SU-DHL-6 (cell line): ENCODE results near the gene PAIP2B.
"Not testable (repeated sequence)": the region's sequence is repeated elsewhere in the genome, so short reads cannot be mapped to it uniquely, and the experiment has no call there.

Experiments
- H2AFZ ChIP-seq: fragments of 200-600 bp; sonication (generic); 2 replicates; pipeline ENCODE4 v1.6.1; 2014; ENCODE audit warnings: low read depth, mild to moderate bottlenecking, moderate library complexity, mixed read lengths, antibody characterized with exemption, low read length; ENCODE audit not compliant: severe bottlenecking
- H3F3A ChIP-seq: fragments of 200-600 bp; shearing (Covaris generic); 2 replicates; pipeline ENCODE4 v1.6.0; 2016; ENCODE audit warnings: antibody characterized with exemption, mild to moderate bottlenecking; ENCODE audit not compliant: insufficient read depth
- H3K27ac ChIP-seq: fragments of 200-600 bp; sonication (generic); 2 replicates; pipeline ENCODE4 v1.5.1; 2016; ENCODE audit warnings: low read depth, mild to moderate bottlenecking, low read length, moderate library complexity, mixed read lengths
- H3K27me3 ChIP-seq: fragments of 200-600 bp; sonication (generic), shearing (Covaris generic); 2 replicates; pipeline ENCODE4 v1.6.0; 2014; ENCODE audit warnings: mild to moderate bottlenecking, low read length
- H3K36me3 ChIP-seq: fragments of 200-600 bp; sonication (generic); 2 replicates; pipeline ENCODE4 v1.6.1; 2014; ENCODE audit warnings: mild to moderate bottlenecking, low read length, mixed read lengths
- H3K4me2 ChIP-seq: fragments of 300-600, 200-600 bp; shearing (Covaris generic), sonication (generic); 2 replicates; pipeline ENCODE4 v1.6.0; 2014; ENCODE audit warnings: low read length, low read depth, mild to moderate bottlenecking; ENCODE audit not compliant: poor library complexity, severe bottlenecking
- H3K4me3 ChIP-seq: fragments of 200-600 bp; sonication (generic); 2 replicates; pipeline ENCODE4 v1.5.1; 2014; ENCODE audit warnings: antibody characterized with exemption, low read length, mild to moderate bottlenecking, mixed read lengths; ENCODE audit not compliant: insufficient read depth, poor library complexity, severe bottlenecking
- H3K79me2 ChIP-seq: fragments of 200-600 bp; sonication (generic); 2 replicates; pipeline ENCODE4 v1.6.1; 2014; ENCODE audit warnings: mild to moderate bottlenecking, low read length, moderate library complexity; ENCODE audit not compliant: insufficient read depth
- H3K9ac ChIP-seq: fragments of 200-600 bp; sonication (generic); 2 replicates; pipeline ENCODE4 v1.7.0; 2014; ENCODE audit warnings: mild to moderate bottlenecking, low read length
- H3K9me2 ChIP-seq: fragments of 200-600 bp; sonication (generic); replicated peaks from 2 replicates; pipeline ENCODE4 v1.6.1; 2014; ENCODE audit warnings: low read length; ENCODE audit not compliant: insufficient read depth
- H3K9me3 ChIP-seq: fragments of 200-600 bp; sonication (generic); 2 replicates; pipeline ENCODE4 v1.6.1; 2014; ENCODE audit warnings: low read length, mixed read lengths; ENCODE audit not compliant: insufficient read depth
- H4K20me1 ChIP-seq: fragments of 200-600 bp; sonication (generic); 2 replicates; pipeline ENCODE4 v1.6.1; 2014; ENCODE audit warnings: low read depth, mild to moderate bottlenecking, antibody characterized with exemption, low read length, moderate library complexity, mixed read lengths
- CTCF ChIP-seq: fragments of 200-600 bp; sonication (generic); IDR thresholded peaks from one replicate; pipeline ENCODE4 v1.5.1; 2017; ENCODE audit warnings: antibody characterized with exemption, mild to moderate bottlenecking, low read length, moderate library complexity; ENCODE audit not compliant: insufficient read depth, poor library complexity, severe bottlenecking
- EZH2phosphoT487 ChIP-seq: fragments of 200-600 bp; sonication (generic), shearing (Covaris generic); conservative IDR thresholded peaks from 2 replicates; pipeline ENCODE4 v1.6.1; 2018; ENCODE audit warnings: mild to moderate bottlenecking, antibody characterized with exemption, low read length, moderate library complexity, mixed read lengths

The PAIP2B gene

GRCh38 chr2:71181316-71181715, 45.6 kb downstream of the PAIP2B start:
- Histone ChIP-seq H2AFZ (no peak overlapping the region), H3K36me3 (no peaks in the 10 kb centered on the region), H3K79me2 (no peaks in the 10 kb centered on the region), H3K4me3 (no peak overlapping the region), H3K9ac (no peak overlapping the region), H3K27me3 (no peaks in the 10 kb centered on the region), H3K27ac (no peak overlapping the region), H3F3A (no peaks in the 10 kb centered on the region), H3K9me2 (no peaks in the 10 kb centered on the region), H3K9me3 (no peaks in the 10 kb centered on the region), H4K20me1 (no peaks in the 10 kb centered on the region), H3K4me2 (no peak overlapping the region)
- TF ChIP-seq CTCF (no peak), EZH2phosphoT487 (no peak)

- H3K27me3 ChIP-seq, H3K9me3 ChIP-seq, H3K27ac ChIP-seq, H2AFZ ChIP-seq, H3K4me2 ChIP-seq, H4K20me1 ChIP-seq, H3K4me3 ChIP-seq, H3K79me2 ChIP-seq, H3F3A ChIP-seq, H3K9me2 ChIP-seq, H3K36me3 ChIP-seq, H3K9ac ChIP-seq: not testable (repeated sequence)
Observed at GRCh38 chr2:71178836-71179235, 48.1 kb downstream of the PAIP2B start.

GRCh38 chr2:71174207-71174606, 52.7 kb downstream of the PAIP2B start:
- Histone ChIP-seq H3K9ac (no peak overlapping the region), H3K27ac (no peak overlapping the region), H3K36me3 (no peaks in the 10 kb centered on the region), H3K27me3 (no peaks in the 10 kb centered on the region), H3K9me2 (no peaks in the 10 kb centered on the region), H3K79me2 (no peaks in the 10 kb centered on the region), H3K4me3 (no peak overlapping the region), H3F3A (no peaks in the 10 kb centered on the region), H3K9me3 (no peaks in the 10 kb centered on the region), H4K20me1 (no peaks in the 10 kb centered on the region), H2AFZ (no peak overlapping the region), H3K4me2 (no peak overlapping the region)
- TF ChIP-seq EZH2phosphoT487, result no peak
- no peak for TF ChIP-seq CTCF

- TF ChIP-seq EZH2phosphoT487 (no peak), CTCF (no peak)
- H3K9me2 ChIP-seq, result no peaks in the 10 kb centered on the region
- H3F3A ChIP-seq, result no peaks in the 10 kb centered on the region
- H3K27ac ChIP-seq, result no peak overlapping the region
- no peaks in the 10 kb centered on the region for H3K79me2 ChIP-seq
- no peak overlapping the region for H2AFZ ChIP-seq
- no peak overlapping the region for H3K9ac ChIP-seq
- H3K27me3 ChIP-seq, result no peaks in the 10 kb centered on the region
- H3K36me3 ChIP-seq, result no peaks in the 10 kb centered on the region
- H4K20me1 ChIP-seq, result no peaks in the 10 kb centered on the region
- H3K9me3 ChIP-seq, result no peaks in the 10 kb centered on the region
- no peak overlapping the region for H3K4me2 ChIP-seq
- no peak overlapping the region for H3K4me3 ChIP-seq
Observed at GRCh38 chr2:71173096-71173495, 53.8 kb downstream of the PAIP2B start.
